M059J (cell line): Measurements from ENCODE around the gene NRN1. TPM values are rescaled to one million over a fixed set of nuclear protein-coding genes. Genes with fewer than 3 reads are reported as not detected.
A peak's percentile ranks its signal among the peaks of the same experiment; 100 is the strongest.
"Not testable (repeated sequence)": the region's sequence is repeated elsewhere in the genome, so short reads cannot be mapped to it uniquely, and the experiment has no call there.

Experiments used
- DNase-seq: peaks from one replicate; pipeline ENCODE4 v3.0.0-alpha.2; 2012; ENCODE audit warnings: low read depth
- total RNA-seq: library from RNA; depleted of rRNA; stranded (reverse); fragments of >200 nt; shearing (Covaris generic); gene quantifications from 2 replicates; pipeline ENCODE4 v1.2.3, GENCODE V29; 2014; rRNA removed

The NRN1 gene, protein sequence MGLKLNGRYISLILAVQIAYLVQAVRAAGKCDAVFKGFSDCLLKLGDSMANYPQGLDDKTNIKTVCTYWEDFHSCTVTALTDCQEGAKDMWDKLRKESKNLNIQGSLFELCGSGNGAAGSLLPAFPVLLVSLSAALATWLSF
- total RNA-seq: 105 and 115 TPM in 2 replicates

DNA sequence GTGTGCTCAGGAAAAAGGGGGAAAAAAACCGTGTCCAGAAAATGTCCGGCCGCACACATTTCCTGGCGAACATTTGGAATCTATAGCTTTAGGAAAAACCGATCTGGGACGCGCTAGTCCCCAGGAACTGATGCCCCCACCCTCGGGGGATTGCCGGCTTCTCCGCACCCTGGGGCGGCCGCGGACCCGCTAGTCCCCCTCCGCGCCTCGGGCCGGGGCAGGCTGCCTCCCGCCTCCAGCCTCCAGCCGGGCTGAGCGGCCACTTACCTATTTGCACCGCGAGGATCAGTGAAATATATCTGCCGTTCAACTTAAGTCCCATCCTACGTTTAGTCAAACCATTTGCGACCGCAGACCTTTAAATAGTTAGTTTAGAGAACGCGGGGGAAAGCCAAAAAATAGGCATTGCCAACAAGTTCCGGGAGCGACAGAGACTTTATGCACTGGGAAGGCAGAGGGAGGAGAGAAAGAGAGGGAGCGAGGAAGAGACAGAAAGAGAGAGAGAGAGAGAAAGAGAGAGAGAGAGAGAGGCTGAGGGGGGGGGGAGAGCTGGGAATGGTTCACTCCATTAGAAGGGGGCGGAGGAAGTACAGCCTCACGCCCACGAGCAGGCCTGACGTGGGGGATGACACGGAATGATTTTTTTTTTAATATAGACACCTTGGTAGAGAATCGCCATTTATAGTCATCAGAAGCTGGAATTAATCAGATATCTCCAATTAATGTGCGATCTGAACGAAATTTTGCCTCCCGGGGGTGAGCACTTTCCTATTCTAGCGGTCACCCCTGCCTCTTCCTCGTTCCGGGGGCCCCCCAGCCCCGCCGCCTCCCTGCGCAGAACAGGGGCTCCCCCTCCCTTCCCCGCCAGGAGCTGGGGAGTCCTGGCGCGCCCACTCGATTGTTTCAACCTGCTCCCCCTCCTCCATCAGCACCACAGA lies at the start of gene NRN1:
Gene NRN1, minus strand, starts transcription at position 498 of the 938 bp plus-strand sequence. Its CDS starts 176 bp downstream, at position 322.
- DNase-seq: peak; percentile 81

DNA sequence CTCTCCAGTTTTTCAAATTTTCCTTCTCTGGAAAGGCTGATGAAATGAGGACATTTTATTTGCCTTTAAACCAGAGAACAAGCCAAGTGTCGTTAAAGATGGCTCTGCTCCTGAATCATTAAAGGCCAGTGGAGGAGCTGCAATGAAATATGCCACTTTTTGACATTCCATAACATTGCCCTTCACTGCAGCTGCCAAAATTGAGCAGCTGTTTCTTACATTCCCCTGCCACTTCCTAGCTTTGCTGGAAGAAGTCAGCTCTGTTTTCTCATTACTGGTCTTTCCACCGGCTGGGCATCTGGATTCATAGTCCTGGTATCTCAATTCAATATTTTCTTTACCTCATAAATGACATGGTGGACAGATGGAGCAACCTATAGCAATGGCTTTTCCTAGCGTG lies 45.5 kb upstream of the NRN1 start:
- DNase-seq: no peak

DNA sequence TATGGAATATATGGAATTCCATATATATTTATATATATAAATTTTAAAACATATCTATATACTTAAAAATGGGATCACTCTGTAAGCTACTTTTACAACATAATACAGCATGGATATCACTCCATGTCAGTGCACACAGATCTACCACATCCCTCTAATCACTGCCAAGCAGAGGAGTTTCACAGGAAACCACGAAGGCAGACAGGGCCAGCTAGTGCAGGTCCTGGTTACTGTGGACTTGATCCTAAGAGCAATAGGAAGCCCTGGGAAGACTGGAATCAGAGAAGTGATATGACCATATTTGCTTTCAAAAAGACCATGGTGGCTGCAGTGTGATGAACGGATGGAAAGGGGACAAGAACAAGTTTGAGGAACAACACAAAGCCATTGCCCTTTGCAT lies 40.0 kb upstream of the NRN1 start:
- DNase-seq: no peak

DNA sequence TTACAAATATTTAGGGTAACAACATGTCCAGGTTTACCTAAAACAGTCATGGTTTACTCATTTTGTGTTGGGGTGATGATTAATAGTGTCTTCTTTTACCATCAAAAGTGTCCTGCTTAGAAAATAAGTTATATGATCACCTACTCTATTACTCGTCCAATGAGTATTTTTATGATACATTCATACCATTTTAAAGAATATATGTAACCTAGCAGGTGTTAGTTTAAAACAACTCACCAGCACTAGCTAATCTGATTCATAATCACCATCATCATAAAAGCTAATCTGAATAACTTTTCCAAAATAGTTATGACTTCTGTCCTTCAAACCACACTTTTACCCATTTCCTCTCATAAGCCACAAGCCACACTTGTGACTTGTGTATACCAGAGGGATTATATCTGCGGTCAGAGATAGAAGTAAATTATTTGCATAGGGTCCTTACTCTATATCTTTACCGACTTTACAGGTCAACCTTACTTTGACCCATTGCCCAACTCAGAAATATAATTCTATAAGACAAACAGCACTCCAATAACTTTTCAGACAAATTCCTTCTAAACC lies 33.3 kb upstream of the NRN1 start:
- no peak for DNase-seq

DNA sequence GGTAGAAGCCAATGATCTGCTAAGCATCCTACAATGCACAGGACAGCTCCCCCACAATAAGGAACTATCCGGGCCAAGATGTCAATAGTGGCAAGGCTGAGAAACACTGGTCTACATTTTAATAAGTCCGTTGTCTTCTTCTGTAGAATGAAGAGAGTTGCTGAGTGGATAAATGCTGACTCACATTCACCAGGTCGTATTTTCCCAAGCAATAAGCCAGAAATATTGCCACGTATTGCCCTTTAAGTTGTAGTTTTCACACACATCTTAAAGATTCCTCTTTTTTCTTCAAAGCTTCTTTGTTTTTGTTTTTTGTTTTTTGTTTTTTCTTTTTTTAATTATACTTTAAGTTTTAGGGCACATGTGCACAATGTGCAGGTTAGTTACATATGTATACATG lies 30.5 kb upstream of the NRN1 start:
- no peak for DNase-seq

DNA sequence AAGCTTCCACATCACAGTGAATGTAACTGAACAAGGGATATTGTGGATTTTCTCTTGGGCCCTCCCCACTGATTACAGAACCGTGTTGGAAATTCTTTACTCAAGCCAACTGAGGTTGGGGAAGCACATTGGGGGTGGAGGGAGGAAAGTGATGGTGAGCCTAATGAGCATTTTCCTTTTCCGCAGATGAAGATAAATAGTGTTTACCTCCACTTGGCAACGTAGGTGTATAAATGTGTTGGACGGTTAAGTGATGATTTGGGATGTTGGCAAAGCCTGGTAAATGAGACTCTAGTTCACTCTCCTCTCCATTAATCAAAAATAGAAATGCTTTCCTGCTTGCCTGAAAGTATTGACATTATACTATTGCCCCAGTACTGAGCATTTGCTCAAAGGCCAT lies 27.1 kb upstream of the NRN1 start:
- no peak for DNase-seq

DNA sequence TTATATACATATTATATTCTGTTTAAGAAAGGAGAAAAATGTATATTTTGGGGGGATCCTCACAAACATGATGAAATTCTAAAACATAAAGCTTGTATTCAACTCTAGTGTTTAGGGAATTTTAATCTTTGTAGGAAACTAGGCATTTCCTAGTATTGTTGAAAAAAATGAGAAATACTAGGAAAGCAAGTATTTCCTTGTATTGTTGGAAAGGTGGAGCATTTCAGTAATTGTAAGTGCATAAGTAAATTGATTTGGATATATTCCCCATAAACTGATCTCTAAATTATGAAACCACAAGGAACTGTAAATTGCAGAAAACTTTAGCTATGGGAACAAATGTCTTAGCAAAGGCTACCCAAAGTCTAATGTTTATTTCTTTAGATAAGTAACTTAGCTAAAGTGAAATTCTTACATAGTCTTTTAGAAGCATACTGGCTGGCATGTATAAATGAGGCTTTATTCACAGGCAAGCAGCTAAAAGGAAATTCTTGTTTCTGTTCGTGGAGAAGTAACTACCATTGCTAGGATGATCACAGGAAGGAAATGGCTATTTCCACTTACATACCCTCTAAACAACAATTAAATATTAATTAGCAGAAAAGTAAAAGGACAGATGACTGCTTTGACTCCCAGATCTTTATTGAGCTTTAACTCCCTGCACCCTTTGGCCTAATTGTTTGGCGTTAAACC lies 19.9 kb upstream of the NRN1 start:
- no peak for DNase-seq

DNA sequence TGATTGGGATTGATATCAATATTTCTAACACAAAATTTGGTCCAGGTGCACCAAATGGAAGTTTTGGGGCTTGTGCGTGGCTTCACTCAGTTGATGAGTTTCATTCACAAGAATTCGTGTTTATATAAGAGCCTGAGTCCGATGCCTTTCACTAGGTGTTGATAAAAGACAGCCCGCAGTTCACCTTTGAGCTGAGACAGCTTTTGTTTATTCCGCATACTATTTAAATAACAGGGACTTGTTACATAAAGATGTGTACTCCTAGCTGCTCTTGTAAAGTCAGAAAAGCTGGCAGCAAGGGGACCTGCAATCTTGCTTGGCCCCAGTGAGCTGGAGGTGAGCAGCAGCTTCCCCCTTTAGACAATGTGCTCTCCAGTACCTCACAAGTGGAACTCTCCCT lies 19.0 kb upstream of the NRN1 start:
- no peak for DNase-seq

DNA sequence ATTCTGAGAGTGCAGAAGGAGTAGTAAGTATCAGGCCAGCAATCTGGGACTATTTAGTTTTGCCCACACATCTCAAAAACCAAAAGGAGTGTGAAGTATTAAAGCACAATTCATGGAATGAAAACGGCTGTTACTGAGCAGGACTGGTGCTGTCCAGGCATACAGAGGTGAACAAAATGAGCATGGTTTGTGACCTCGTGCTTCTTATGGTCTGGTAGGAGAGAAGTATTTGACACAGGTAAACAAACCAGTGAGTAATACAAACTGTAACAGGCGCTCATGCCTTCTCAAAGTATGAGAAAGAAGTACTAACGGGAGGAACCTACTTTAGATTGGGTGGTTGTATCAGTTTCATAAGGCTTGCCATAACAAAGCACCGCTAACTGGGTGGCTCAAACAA lies 17.5 kb upstream of the NRN1 start:
- DNase-seq: no peak

DNA sequence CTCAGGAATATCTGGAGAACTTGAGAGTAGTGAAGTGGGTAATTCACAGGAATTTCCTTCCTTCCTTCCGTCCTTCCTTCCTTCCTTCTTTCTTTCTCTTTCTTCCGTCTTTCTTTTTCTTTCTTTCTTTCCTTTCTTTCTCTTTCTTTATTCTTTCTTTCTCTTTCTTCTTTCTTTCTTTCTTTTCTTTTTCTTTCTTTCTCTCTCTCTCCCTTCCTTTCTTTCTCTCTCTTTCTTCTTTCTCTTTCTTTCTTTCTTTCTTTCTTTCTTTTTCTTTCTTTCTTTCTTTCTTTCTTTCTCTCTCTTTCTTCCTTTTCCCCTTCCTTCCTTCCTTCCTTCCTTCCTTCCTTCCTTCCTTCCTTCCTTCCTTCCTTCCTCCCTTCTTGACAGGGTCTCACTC lies 16.1 kb upstream of the NRN1 start:
- not testable (repeated sequence) for DNase-seq

DNA sequence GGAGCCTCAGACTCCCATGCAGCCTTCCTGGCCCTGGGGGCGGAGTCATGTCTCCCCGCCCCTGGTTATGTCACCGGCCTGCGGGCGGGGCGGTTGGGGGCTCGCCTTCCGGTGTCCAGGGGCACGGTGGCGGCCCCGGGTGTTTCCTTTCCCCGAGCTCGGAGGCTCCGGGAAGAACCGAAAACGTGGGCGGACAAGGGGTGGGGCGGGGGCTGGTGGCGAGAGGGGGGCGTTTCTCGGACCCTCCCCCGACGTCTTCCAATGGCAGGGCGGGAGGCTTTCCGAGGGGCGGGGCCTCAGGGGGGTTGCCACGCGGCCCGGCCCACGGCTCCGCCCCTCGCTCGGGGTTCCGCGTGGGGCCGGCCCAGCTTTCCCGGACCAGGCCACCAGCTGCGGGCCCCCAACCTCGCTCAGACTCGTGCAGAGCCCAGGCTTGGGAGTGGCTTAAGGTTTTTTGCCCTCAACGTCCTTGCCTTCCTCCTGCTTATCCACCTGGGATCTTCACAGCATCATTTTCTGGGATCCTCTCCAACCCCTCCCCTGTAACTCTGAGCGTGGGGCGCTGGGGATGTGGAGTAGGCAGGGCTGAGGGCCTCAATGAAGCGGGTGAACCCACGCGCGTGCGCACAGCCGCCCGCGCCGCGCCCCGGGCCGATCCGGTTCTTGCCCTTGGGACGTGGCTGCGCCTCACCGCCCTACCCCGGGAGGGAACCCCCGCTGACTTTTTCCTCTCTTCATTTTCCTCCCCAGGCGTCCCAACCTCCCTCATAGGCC lies 2.1 kb upstream of the NRN1 start:
- peak; percentile 94 for DNase-seq

DNA sequence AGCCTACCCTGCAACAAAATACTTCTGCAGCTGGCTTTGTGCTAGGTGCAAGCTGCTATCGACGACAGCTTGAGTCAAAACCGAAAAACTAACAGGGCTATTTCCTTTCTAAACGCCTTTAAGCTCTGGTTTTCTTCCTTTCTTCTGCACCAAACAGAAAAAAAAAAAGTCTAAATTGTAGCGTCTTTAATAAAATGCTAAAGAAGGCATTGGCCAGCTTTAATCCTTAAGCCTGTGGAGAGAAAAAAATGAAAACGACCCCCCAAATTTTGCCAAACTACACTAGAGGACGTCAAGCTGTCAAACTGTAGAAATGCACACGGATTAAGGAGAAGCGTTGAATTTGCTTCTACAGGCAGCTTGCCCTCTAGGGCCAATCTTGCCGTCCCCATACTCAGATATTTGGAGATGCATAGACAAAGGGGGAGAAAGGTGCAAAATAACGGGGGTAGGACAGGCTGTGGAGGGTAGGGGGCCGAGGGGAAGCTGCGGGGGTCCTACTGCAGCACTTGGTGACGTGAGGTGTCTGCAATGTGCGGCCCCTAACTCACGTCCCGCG lies 1.4 kb upstream of the NRN1 start:
- no peak for DNase-seq

DNA sequence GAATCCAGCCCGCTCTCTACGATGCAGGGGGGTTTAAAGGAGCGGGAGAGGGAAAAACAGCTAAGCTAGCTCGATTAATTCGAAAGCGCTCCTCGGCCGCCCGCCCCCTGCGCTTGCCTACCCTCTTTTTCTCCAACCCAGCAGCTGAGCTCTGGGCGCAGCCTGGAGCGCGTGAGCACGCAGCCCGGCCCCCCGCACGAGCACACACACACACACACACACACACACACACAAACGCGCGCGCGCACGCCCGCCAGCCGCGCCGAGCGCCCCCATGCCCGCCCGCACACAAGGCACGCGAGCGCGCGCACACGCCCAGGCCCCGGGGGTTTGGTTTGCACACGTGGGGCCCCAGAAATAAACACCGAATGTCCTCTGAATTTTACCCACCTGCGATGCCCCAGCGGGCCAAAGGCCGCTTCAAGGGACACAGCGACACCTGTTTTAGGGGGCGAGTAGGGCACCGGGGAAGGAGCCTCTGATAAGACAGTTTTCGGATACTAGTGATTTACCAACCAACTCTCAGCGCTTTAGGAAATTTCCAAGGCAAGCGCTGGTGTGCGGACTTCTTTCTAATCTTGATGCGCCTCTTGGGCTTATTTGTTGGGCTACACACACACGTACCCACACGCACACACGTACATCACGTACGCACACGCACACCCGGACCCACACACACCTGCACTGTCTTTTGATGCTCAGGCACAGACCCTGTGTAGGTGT lies 802 bp upstream of the NRN1 start:
- DNase-seq: peak; percentile 81

DNA sequence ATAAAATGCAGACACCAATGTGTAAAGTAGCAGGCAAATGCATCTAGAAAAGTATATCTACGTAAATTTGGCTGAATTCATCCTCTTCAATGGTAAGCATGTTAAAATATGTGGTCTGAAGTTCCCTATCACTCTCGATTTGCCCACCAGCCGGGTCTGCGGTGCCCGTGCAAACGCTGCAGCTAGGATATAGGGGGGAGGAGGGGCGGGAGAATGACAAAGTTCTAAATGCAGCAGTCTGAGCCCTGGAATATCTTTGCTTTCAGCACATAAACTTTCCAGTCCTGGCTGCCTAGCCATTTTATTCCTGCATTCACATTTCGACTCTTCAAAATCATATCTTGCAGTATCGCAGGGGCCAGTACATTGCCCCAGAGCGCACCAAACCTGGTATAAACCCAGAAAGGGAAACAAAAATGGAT lies 708 bp downstream of the NRN1 start:
- peak; percentile 37 for DNase-seq

DNA sequence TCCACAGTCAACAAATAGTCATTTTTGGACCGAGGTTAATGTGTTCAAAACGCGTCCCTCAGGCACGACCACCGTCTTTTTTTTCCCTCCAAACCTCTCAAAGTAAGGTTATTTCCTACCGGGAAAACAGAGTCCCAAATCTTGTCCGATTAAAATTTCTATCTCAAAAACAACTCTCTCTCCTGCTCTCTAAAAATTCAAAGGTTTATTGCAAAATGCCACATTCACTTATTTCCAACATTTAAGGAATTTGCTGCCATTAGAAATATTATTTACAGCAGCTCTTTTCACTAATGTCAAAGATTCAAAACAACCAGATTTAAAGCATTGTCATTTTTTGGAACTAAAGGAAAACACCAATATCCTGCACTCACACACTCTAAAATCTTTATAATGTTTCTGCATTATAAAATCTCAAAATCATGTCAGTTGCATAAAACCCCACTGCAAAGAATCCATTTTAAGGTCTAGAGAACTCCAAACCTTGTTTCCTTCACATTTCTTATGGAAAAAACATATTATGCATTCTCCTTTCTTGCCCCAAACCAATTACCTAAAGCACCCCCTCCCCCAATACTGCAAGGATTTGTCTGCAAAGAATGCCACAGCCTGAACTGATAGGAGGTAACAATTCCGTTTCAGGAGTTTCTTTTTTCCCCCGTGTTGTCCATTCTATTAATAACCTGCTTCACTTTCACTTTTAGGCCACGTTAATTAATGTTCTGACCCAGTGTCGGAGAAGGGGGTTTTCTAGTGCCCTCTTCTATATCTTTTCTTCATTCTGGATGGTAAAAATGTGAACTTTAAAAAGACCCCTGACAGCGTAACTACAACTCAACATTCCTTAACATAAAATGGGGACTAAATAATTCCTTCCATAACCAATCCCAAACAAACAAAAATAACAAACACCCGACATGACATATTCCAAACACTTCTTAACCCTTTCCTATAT lies 1.4 kb downstream of the NRN1 start:
- DNase-seq: peak; percentile 45

DNA sequence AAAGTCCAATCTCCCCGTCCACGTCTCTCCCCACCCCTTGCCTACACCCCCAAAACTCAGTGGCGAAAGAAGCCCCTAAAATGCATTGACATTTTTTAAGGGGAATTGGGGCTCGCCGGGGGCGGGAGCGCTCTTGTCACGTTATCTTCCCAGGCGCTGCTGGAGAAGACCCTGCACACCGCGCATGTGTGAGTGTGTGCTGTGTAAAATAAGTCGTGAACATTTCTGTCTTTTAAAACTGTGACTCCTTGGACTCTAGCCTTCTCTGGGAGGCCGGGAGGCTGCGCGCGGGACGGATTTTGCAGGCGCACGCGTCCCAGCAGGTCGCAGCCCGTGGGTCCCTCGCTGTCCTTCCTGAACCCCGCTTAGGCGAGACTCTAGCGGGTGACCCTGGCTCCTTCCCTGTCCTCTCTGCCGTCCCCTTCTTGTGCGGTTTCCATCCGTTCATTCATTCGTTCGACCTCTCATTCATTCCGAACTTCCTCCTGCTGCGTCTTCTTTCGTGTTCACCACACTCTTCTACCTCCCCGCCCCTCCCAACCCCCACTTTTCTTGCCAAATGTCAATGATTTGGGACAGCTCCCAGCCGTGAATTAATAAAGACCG lies 2.2 kb downstream of the NRN1 start:
- DNase-seq: no peak

DNA sequence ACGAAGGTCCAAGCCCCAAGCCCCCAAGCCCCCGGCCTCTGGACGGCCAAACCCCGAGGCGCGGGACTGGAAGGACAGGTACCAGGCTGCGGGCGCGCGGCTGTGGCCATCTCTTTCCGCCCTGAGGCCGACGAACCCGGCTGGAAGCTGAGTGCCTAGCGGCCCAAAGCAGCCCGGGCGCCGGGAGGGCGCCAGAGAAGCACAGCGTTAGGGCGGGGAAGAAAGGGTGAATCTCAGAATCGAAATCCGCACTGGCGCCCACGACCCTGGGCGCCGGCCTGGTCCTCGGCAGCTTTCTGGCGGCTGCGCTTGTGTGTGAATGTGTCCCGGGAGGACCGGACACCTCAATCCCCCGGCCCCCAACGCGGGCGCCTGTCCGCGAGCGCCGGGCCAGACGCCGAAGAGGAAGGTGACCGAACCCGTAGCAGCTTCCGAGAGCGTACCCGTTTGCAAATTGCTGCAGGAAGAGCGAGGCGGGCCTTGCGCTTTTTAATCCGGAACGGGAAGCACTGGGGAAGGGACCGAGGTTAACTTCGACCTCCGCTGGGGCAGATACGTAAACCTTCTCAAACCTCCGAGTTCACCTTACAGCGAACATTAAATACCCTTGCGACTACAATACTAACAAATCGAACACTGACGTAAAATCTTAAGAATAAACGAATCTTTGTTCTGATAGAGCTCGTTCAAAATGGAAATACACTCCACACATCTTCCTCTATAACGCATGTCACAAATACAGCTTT lies 2.9 kb downstream of the NRN1 start:
- no peak for DNase-seq
